ENCODE results near the gene PTK7.

The PTK7 gene

DNA sequence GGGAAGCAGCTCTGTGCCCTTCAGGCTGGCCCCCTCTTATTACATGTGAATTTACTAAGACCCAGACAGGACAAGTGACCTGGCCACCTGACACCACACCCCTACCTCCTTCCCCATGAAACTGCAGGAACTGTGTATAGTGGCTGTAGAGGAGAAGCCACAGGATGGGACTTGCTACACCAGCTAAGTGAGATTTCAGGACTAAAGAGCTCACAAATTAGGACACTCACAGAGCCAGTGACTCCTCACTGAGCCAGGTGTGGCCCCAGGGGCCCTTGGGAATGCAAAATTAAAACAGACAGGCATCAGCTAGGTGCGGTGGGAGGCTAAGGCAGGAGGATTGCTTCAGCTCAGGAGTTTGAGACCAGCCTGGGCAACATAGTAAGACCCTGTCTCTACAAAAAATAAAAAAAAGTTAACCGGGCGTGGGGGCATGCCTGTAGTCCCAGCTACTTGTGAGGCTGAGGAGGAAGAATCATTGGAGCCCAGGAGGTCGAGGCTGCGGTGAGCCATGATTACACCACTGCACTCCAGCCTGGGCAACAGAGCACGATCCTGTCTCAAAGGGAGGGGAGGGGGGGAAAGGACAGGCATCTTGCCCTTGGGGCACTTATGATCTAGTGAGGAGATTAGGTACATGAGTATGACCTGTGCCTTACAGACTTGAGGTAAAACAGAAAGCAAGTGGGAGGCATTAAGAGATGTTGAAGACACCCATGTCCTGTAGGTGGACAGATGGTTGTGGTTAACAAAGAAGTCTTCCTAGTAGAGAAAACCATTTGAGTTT is 71.8 kb downstream of the PTK7 start:
- in situ Hi-C loops (cut with MboI; ENCODE audit: low sequenced_read_pairs, unreplicated experiment) = no loop called here
- no peak for DNase-seq (ENCODE audit: low spot score)
- TF ChIP-seq, protein P1, sequence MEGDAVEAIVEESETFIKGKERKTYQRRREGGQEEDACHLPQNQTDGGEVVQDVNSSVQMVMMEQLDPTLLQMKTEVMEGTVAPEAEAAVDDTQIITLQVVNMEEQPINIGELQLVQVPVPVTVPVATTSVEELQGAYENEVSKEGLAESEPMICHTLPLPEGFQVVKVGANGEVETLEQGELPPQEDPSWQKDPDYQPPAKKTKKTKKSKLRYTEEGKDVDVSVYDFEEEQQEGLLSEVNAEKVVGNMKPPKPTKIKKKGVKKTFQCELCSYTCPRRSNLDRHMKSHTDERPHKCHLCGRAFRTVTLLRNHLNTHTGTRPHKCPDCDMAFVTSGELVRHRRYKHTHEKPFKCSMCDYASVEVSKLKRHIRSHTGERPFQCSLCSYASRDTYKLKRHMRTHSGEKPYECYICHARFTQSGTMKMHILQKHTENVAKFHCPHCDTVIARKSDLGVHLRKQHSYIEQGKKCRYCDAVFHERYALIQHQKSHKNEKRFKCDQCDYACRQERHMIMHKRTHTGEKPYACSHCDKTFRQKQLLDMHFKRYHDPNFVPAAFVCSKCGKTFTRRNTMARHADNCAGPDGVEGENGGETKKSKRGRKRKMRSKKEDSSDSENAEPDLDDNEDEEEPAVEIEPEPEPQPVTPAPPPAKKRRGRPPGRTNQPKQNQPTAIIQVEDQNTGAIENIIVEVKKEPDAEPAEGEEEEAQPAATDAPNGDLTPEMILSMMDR (IDR thresholded peaks at IDR 0.05; ENCODE audit: borderline replicate concordance, control extremely low read depth, extremely low read depth, insufficient read depth, missing control alignments) = no peak

DNA sequence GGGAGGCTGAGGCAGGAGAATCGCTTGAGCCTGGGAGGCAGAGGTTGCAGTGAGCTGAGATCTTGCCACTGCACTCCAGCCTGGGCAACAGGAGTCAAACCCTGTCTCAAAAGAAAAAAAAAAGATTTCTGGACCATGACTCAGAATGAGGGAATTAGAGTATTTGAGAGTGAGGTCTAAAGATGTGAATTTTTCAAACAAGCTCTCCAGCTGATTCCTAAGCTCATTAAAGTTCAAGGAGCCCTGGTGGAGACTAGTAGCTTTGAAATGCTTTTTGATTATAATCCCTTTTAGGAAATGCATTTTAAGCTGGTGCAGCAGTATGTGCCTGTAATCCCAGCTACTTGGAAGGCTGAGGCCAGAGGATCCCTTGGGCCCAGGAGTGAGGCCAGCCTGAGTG is 73.2 kb downstream of the PTK7 start:
- TF ChIP-seq, protein P1 (IDR thresholded peaks at IDR 0.05; ENCODE audit: borderline replicate concordance, control extremely low read depth, extremely low read depth, insufficient read depth, missing control alignments) = no peak
- DNase-seq (ENCODE audit: low spot score) = no peak
- in situ Hi-C loops (cut with MboI; ENCODE audit: low sequenced_read_pairs, unreplicated experiment) = no loop called here

DNA sequence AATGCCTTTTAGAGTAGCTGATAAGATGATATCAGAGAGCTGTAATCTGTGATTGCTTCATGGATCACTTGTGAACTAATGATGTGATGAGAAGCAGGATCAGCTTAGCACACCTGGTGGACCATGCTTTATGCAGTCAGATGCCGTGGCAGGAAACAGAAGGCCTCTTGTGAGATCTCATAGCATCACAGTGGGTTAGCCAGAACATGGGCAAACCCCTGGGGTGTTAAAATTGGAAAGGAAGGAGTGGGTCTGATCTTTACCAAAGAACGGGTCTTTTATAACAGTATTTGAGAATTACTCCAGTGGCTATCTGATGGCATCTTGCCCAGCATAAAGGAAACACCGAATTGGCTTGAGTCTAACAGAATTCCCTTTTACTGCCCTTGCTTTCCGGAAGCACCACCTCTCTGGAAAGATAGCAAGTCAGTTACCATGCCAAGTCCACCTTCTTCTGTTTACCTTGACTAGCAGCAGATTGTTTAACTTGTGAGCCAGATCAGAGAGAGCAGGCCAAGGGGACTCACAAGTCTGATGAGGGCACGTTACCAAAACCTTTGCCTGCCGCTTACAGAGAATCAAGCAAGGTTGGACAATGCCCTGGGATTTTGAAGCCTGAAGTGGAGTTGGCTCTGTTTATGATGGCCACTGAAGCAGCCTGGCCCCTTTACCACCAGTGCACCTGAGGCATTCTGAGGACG is 74.1 kb downstream of the PTK7 start:
- DNase-seq (ENCODE audit: low spot score) = no peak
- TF ChIP-seq, protein P1 (IDR thresholded peaks at IDR 0.05; ENCODE audit: borderline replicate concordance, control extremely low read depth, extremely low read depth, insufficient read depth, missing control alignments) = no peak
- in situ Hi-C loops (cut with MboI; ENCODE audit: low sequenced_read_pairs, unreplicated experiment) = no loop called here

DNA sequence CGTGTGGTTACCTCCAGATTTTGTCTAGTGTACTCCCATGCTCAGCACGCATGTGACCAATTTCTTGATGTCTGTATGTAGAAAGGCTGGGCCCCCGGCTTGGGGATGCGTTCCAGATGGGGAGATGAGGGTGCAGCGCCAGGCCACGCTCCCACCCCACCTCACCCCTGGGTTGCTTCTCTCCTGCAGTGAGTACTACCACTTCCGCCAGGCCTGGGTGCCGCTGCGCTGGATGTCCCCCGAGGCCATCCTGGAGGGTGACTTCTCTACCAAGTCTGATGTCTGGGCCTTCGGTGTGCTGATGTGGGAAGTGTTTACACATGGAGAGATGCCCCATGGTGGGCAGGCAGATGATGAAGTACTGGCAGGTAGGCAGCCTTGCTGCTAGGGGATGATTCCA is 83.5 kb downstream of the PTK7 start:
- in situ Hi-C loops (cut with MboI; ENCODE audit: low sequenced_read_pairs, unreplicated experiment) = no loop called here
- DNase-seq (ENCODE audit: low spot score) = no peak
- TF ChIP-seq, protein P1 (IDR thresholded peaks at IDR 0.05; ENCODE audit: borderline replicate concordance, control extremely low read depth, extremely low read depth, insufficient read depth, missing control alignments) = no peak

DNA sequence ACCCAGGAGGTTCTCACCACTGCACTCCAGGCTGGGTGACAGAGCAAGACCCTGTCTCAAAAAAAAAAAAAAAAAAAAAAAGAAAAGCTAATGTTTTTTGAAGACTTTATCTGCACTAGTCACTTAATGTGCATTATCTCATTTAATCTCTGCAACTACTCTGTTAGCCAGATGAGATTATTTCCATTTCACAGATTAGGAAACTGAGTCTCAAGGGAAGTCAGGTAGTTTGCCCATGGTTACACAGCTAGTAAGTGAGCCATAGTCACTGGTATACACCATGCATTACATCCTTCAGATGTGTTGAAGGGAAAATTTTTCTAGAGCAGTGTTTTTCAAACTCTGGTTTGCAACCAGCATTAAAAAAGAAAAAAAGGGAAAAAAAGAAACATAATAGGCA is 87.8 kb downstream of the PTK7 start:
- in situ Hi-C loops (cut with MboI; ENCODE audit: low sequenced_read_pairs, unreplicated experiment) = no loop called here
- TF ChIP-seq, protein P1 (IDR thresholded peaks at IDR 0.05; ENCODE audit: borderline replicate concordance, control extremely low read depth, extremely low read depth, insufficient read depth, missing control alignments) = no peak
- no peak for DNase-seq (ENCODE audit: low spot score)

DNA sequence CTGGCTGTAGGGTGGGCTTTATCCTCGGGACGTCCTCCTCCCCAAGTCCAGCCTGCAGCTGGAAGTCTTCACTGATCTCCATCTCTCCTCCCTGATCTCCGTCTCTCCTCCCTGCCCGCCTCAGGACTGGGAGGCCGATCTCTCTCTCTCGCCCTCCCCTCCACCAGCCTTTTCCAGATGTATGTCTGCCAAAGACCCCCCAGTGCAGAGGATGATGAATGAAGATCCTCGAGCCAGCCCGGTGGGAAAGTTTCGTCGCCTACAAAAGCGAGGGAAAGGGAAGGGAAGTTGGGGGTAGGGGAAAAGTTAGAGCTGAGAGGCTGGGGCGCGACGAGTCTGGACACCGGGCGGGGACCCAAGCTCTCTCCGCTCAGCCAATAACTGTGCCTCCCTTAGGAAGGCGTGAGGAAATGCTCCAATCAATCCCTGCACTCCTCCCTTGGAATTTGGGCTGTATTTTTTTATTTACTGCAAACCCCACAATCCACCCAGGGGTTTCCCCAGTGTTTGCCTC is 94.4 kb downstream of the PTK7 start:
- no peak for DNase-seq (ENCODE audit: low spot score)
- TF ChIP-seq, protein P1 (IDR thresholded peaks at IDR 0.05; ENCODE audit: borderline replicate concordance, control extremely low read depth, extremely low read depth, insufficient read depth, missing control alignments) = no peak
- in situ Hi-C loops (cut with MboI; ENCODE audit: low sequenced_read_pairs, unreplicated experiment) = no loop called here
